Heart left ventricle (tissue), 13 donors: ENCODE measurements around the gene MKNK1.

Source experiments
- POLR2A ChIP-seq, 2 donors: fragments of 450-650 bp; IDR thresholded peaks; one replicate each; pipeline ENCODE4 v1.6.1; 2017; ENCODE audit warnings: antibody characterized with exemption in 2 of 2, mild to moderate bottlenecking in 2 of 2, moderate library complexity in 2 of 2
- TF ChIP-seq, protein P1 (sequence below), 12 donors: fragments of 200-600 bp; sonication (generic) in 4 of 12; IDR thresholded peaks; one replicate each; pipeline versions ENCODE4 v1.5.0 to v1.8.0; 2018 to 2022; ENCODE audit warnings: antibody characterized with exemption in 12 of 12, mild to moderate bottlenecking in 5 of 12
- donor health status: ischemic (EF 13 %, LVEDD 7.1; RV severe dilation, severe dysfunction).
- donor health status: DM: no; HTN: yes; CAD: no.
- donor health status: DM: no; HTN: no; CAD: no.
- donor health status: ischemic (EF 25% LVEDD 6.9; RV normal size, moderate dysfunction).
- donor health status: ischemic (EF 25% LVEDD 5.7; RV mildly dilated, moderate dysfunction).
- donor health status: ischemic (EF 35%, LVEDD 5.7; RV mildly dilated, moderate dysfunction).
- donor health status: nonischemic (EF 11% LVEDD 7.7; RV severe dilation, severe dysfunction).
- donor health status: DM: yes; HTN: yes; CAD: no.
- donor health status: PGD.
- donor health status: ischemic (EF 29% LVEDD 5.4; RV normal size, mild dysfunction).
- donor health status: nonischemic (EF 23%, LVEDD 6.1; RV moderate dilation, normal function).

DNA sequence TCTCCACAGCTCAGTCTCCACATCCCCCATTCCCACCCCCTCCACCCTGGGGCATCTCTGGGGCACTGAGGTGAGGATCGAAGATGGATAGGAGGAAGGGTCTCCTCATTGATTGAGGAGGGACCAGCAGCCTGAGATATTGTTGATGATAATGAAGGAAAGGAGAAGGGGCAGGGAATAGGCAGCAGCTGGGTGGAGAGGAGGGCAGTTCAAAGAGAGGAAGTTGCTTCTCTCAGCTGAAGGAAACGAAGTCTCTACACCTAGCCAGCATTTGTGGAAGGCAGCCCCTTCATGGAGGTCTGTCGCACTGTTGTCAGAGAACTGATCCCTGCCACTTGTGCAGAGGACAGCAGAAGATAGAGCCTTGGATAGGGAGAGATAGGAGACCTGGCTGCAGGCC, 58.3 kb downstream of the MKNK1 start:
- TF ChIP-seq, protein P1, sequence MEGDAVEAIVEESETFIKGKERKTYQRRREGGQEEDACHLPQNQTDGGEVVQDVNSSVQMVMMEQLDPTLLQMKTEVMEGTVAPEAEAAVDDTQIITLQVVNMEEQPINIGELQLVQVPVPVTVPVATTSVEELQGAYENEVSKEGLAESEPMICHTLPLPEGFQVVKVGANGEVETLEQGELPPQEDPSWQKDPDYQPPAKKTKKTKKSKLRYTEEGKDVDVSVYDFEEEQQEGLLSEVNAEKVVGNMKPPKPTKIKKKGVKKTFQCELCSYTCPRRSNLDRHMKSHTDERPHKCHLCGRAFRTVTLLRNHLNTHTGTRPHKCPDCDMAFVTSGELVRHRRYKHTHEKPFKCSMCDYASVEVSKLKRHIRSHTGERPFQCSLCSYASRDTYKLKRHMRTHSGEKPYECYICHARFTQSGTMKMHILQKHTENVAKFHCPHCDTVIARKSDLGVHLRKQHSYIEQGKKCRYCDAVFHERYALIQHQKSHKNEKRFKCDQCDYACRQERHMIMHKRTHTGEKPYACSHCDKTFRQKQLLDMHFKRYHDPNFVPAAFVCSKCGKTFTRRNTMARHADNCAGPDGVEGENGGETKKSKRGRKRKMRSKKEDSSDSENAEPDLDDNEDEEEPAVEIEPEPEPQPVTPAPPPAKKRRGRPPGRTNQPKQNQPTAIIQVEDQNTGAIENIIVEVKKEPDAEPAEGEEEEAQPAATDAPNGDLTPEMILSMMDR (IDR thresholded peaks at IDR 0.05) = no peak
- no peak for TF ChIP-seq POLR2A (IDR thresholded peaks at IDR 0.05)
